CD4-positive, alpha-beta memory T cell (primary cell): ENCODE measurements around the gene FAM124B. TPM values are rescaled to one million over a fixed set of nuclear protein-coding genes. Genes with fewer than 3 reads are reported as not detected.

Source experiments
- CTCF ChIA-PET: fragments of 350-600 bp; sonication (Branson Sonifier 250); formaldehyde crosslinking; loops from one replicate; lab custom pipeline; 2021; ENCODE audit warnings: inconsistent platforms; ENCODE audit not compliant: partially characterized antibody; lab: Charles Lee
- POLR2A ChIA-PET: fragments of 350-600 bp; sonication (Branson Sonifier 250); formaldehyde crosslinking; loops from one replicate; lab custom pipeline; 2021; ENCODE audit not compliant: partially characterized antibody; lab: Charles Lee
- DNase-seq, 5 donors: peaks; one replicate each; pipeline versions ENCODE4 v3.0.0 to v3.0.0-alpha.2; 2020 to 2022; ENCODE audit warnings: mixed read lengths in 1 of 5
- H3K27ac ChIP-seq: one replicate; pipeline ENCODE4 v1.7.0; 2013; ENCODE audit warnings: low read depth, low read length
- H3K27me3 ChIP-seq: 2 replicates; pipeline ENCODE4 v1.7.0; 2013; ENCODE audit warnings: mild to moderate bottlenecking, low read length, moderate library complexity; ENCODE audit not compliant: insufficient read depth
- H3K36me3 ChIP-seq: 2 replicates; pipeline ENCODE4 v1.7.0; 2013; ENCODE audit warnings: mild to moderate bottlenecking, low read length, moderate library complexity; ENCODE audit not compliant: insufficient read depth
- H3K4me1 ChIP-seq: 2 replicates; pipeline ENCODE4 v1.7.0; 2013; ENCODE audit warnings: mild to moderate bottlenecking, low read length, moderate library complexity; ENCODE audit not compliant: insufficient read depth
- H3K4me3 ChIP-seq, 2 donors: one replicate each; pipeline ENCODE4 v1.7.0; 2013; ENCODE audit warnings: low read length in 2 of 2, mild to moderate bottlenecking in 1 of 2
- H3K9me3 ChIP-seq, 2 donors: one replicate each; pipeline ENCODE4 v1.7.0; 2013; ENCODE audit warnings: low read length in 2 of 2, control low read depth in 1 of 2; ENCODE audit not compliant: control insufficient read depth in 1 of 2
- H3K27ac Mint-ChIP-seq, 7 donors: one replicate each; pipeline ENCODE4 v1.8.0; 2020 to 2021; ENCODE audit warnings: mixed read lengths in 7 of 7, mild to moderate bottlenecking in 6 of 7, inconsistent platforms in 3 of 7, moderate library complexity in 3 of 7
- H3K27me3 Mint-ChIP-seq, 2 donors: one replicate each; pipeline ENCODE4 v1.8.0; 2020 to 2021; ENCODE audit warnings: mixed read lengths in 2 of 2
- H3K36me3 Mint-ChIP-seq, 2 donors: one replicate each; pipeline ENCODE4 v1.8.0; 2020 to 2021; ENCODE audit warnings: mixed read lengths in 2 of 2, inconsistent platforms in 1 of 2, mild to moderate bottlenecking in 1 of 2
- H3K4me1 Mint-ChIP-seq, 4 donors: one replicate each; pipeline ENCODE4 v1.8.0; 2020 to 2021; ENCODE audit warnings: mixed read lengths in 4 of 4, mild to moderate bottlenecking in 1 of 4
- H3K4me3 Mint-ChIP-seq, 8 donors: one replicate each; pipeline ENCODE4 v1.8.0; 2020 to 2021; ENCODE audit warnings: mixed read lengths in 8 of 8, mild to moderate bottlenecking in 7 of 8, moderate library complexity in 6 of 8, inconsistent platforms in 3 of 8
- H3K9me3 Mint-ChIP-seq, 8 donors: one replicate each; pipeline ENCODE4 v1.8.0; 2020 to 2021; ENCODE audit warnings: mixed read lengths in 8 of 8, mild to moderate bottlenecking in 5 of 8, inconsistent platforms in 3 of 8, moderate library complexity in 1 of 8
- intact Hi-C: fragments of 100-400 bp; cut with micrococcal nuclease; formaldehyde crosslinking; loops from one replicate; pipeline ENCODE4 v1.15.1; 2023
- polyA plus RNA-seq, 2 donors: library from polyadenylated mRNA; unstranded; fragments of 300-500 nt; fragmentation: Illumina TruSeq; gene quantifications; one replicate each; pipeline ENCODE4 v1.2.3, GENCODE V29; 2021
- total RNA-seq, 2 experiments: library from RNA; stranded (reverse); gene quantifications; one replicate each; pipeline ENCODE4 v1.2.3, GENCODE V29; 2021

FAM124B gene
- total and polyA plus RNA-seq, 4 experiments from 2014 or later = 0.15 to 1.2 (median 0.54) TPM

DNA sequence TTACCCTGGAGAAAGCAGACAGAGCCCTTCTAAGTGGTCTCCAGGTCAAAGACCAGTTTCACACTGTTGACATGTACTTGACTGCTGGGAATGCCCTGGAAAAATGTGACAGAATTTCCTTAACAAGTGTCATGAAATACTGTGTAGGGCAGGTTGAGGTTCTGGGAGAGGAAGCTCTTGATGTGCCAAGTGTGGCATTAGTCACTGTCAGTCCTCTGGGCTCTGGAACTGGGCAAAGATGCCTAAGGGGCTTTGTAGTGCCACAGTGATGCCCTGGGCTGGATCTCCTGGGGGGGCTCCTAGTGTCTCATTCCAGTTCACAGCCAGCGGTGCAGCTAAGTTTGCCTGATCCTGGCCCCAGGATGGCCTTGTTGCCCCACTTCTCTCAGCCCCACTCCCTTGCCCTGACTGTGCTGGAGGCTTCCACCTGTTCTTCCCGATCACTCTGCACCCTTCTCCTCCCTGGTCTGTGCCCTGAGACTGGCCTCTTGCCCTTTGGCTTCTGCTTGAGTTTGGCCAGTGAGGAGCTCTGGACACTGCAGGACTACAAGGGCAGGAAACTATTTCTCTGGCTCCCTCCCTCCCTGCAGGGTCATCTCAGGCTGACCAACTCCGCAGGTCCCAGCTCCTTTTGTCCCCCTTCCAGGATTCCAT, 27.0 kb upstream of the FAM124B start:
- ChIA-PET POLR2A (no interaction called here), CTCF (interaction anchor here (1.1 kb wide), 1 partner anchor 215 kb away, joined by 3 read pairs; no protein-coding TSS in a partner anchor)
- no peak for DNase-seq
- Histone ChIP-seq H3K27me3 (no peaks in the 10 kb centered on the region), H3K27ac (no peak overlapping the region), H3K36me3 (no peaks in the 10 kb centered on the region), H3K4me3 (no peak overlapping the region), H3K4me1 (no peaks in the 10 kb centered on the region), H3K9me3 (no peaks in the 10 kb centered on the region)
- Mint-ChIP-seq H3K9me3 (peaks cover 0 to 12% (median 9%) of the 10 kb centered on the region in 8 donors), H3K27ac (no peak overlapping the region), H3K4me1 (peaks cover 0 to 3% (median 0%) of the 10 kb centered on the region in 4 donors), H3K27me3 (peaks cover 7 to 13% of the 10 kb centered on the region in 2 donors), H3K36me3 (no peaks in the 10 kb centered on the region), H3K4me3 (no peak overlapping the region)
- intact Hi-C loops = no loop called here

- Histone ChIP-seq H3K9me3 (no peaks in the 10 kb centered on the region), H3K27ac (no peak overlapping the region), H3K4me1 (no peaks in the 10 kb centered on the region), H3K36me3 (no peaks in the 10 kb centered on the region), H3K4me3 (no peak overlapping the region), H3K27me3 (no peaks in the 10 kb centered on the region)
- H3K36me3 Mint-ChIP-seq = no peaks in the 10 kb centered on the region
- H3K27ac Mint-ChIP-seq = no peak overlapping the region
- peaks cover 0 to 3% (median 0%) of the 10 kb centered on the region in 4 donors for H3K4me1 Mint-ChIP-seq
- intact Hi-C loops = no loop called here
- H3K4me3 Mint-ChIP-seq = no peak overlapping the region
- H3K9me3 Mint-ChIP-seq = peaks cover 0 to 12% (median 8%) of the 10 kb centered on the region in 8 donors
- ChIA-PET CTCF (no interaction called here), POLR2A (no interaction called here)
- H3K27me3 Mint-ChIP-seq = peaks cover 6 to 8% of the 10 kb centered on the region in 2 donors
- DNase-seq = no peak
These were observed 25.6 kb upstream of the FAM124B start for GRCh38 chr2:224427471-224427870.

DNA sequence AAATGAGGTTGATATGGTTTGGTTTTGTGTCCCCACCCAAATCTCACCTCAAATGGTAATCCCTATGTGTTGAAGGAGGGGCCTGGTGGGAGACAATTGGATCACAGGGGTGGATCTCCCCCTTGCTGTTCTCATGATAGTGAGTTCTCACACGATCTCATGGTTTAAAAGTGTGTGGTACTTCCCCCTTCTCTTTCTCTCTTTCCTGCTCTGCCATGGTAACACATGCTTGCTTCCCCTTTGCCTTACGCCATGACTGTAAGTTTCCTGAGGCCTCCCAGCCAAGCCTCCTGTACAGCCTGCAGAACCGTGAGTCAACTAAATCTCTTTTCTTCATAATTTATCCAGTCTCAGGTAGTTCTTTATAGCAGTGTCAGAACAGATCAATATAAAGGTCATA, 24.7 kb upstream of the FAM124B start:
- no peaks in the 10 kb centered on the region for H3K4me1 Mint-ChIP-seq
- H3K4me3 Mint-ChIP-seq = no peak overlapping the region
- H3K27me3 Mint-ChIP-seq = peaks cover 2 to 5% of the 10 kb centered on the region in 2 donors
- H3K27ac Mint-ChIP-seq = no peak overlapping the region
- ChIA-PET CTCF (no interaction called here), POLR2A (no interaction called here)
- Histone ChIP-seq H3K36me3 (no peaks in the 10 kb centered on the region), H3K9me3 (no peaks in the 10 kb centered on the region), H3K4me3 (no peak overlapping the region), H3K27me3 (no peaks in the 10 kb centered on the region), H3K27ac (no peak overlapping the region), H3K4me1 (no peaks in the 10 kb centered on the region)
- intact Hi-C loops = no loop called here
- no peak for DNase-seq
- H3K36me3 Mint-ChIP-seq = no peaks in the 10 kb centered on the region
- peaks cover 0 to 12% (median 9%) of the 10 kb centered on the region in 8 donors for H3K9me3 Mint-ChIP-seq

DNA sequence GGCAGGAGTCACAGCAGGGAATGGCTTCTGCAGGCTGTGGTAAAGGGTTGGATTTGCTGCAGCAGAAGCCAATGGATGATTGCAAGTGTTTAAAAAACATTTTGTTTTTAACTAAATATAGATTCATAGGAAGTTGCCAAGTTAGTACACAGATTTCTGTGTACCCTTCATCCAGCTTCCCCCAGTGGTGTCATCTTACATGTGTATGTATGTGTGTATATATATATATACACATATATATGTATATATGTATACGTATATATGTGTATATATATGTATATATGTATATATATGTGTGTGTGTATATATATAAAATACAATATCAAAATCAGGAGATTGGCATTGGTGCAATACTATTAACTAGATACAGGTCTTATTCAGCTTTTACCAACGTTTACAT, 19.2 kb upstream of the FAM124B start:
- H3K27me3 Mint-ChIP-seq = peaks cover 12% of the 10 kb centered on the region in 2 donors
- DNase-seq = no peak

DNA sequence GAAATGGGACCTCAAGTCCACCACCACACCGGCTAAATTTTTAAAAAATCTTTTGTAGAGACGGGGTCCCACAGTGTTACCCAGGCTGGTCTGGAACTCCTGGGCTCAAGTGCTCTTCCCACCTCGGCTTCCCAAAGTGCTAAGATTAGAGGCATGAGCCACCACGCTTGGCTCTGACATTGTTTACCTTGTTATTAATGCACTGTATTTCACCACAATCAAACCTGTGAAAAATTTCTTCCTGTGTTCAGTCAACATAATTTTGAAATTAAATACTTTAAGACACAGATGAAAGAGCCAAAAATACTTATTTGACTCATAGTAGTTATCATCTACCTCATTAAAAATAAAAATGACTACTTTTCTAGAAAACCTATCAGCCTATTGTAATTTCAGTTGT, 16.0 kb upstream of the FAM124B start:
- H3K27me3 Mint-ChIP-seq = peaks cover 8 to 14% of the 10 kb centered on the region in 2 donors
- ChIA-PET CTCF (no interaction called here), POLR2A (no interaction called here)
- intact Hi-C loops = no loop called here
- no peaks in the 10 kb centered on the region for H3K4me1 Mint-ChIP-seq
- no peaks in the 10 kb centered on the region for H3K27me3 ChIP-seq
- no peak overlapping the region for H3K27ac Mint-ChIP-seq
- H3K36me3 Mint-ChIP-seq = no peaks in the 10 kb centered on the region
- H3K9me3 ChIP-seq = no peaks in the 10 kb centered on the region
- peaks cover 0 to 6% (median 4%) of the 10 kb centered on the region in 8 donors for H3K9me3 Mint-ChIP-seq
- no peak overlapping the region for H3K4me3 Mint-ChIP-seq
- no peak overlapping the region for H3K27ac ChIP-seq
- no peak for DNase-seq
- H3K4me3 ChIP-seq = no peak overlapping the region
- H3K36me3 ChIP-seq = no peaks in the 10 kb centered on the region
- no peaks in the 10 kb centered on the region for H3K4me1 ChIP-seq

More for the DNA sequence above, 19.2 kb upstream of the FAM124B start:
- no peaks in the 10 kb centered on the region for H3K27me3 ChIP-seq
- POLR2A ChIA-PET = no interaction called here
- Mint-ChIP-seq H3K9me3 (peaks cover 0 to 13% (median 6%) of the 10 kb centered on the region in 8 donors), H3K4me3 (no peak overlapping the region), H3K27ac (no peak overlapping the region), H3K4me1 (no peaks in the 10 kb centered on the region), H3K36me3 (no peaks in the 10 kb centered on the region)
- intact Hi-C loops = no loop called here
- H3K4me1 ChIP-seq = no peaks in the 10 kb centered on the region
- H3K36me3 ChIP-seq = no peaks in the 10 kb centered on the region
- CTCF ChIA-PET = no interaction called here
- H3K4me3 ChIP-seq = no peak overlapping the region
- H3K9me3 ChIP-seq = no peaks in the 10 kb centered on the region
- H3K27ac ChIP-seq = no peak overlapping the region

DNA sequence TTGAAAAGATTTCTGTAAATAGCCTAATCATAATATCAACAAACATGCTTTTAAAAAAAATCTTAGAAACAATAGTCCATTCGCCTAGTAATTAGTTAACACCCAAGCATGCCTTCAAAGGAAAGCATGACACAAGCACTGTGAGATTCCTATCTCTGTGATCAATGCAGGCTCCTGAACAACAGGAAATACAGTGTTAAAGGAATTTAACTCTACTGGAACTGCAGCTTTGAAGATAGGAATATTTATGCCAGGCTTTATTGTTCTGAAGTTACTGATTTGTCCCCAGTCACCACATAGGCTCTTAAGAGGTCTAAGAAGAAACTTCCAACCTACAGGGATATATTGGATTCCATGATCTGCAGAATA, 15.4 kb upstream of the FAM124B start:
- Mint-ChIP-seq H3K9me3 (peaks cover 0 to 6% (median 4%) of the 10 kb centered on the region in 8 donors), H3K4me1 (no peaks in the 10 kb centered on the region), H3K36me3 (no peaks in the 10 kb centered on the region), H3K27ac (no peak overlapping the region), H3K27me3 (peaks cover 8 to 14% of the 10 kb centered on the region in 2 donors), H3K4me3 (no peak overlapping the region)
- intact Hi-C loops = no loop called here
- Histone ChIP-seq H3K9me3 (no peaks in the 10 kb centered on the region), H3K27me3 (no peaks in the 10 kb centered on the region), H3K4me3 (no peak overlapping the region), H3K4me1 (no peaks in the 10 kb centered on the region), H3K36me3 (no peaks in the 10 kb centered on the region), H3K27ac (no peak overlapping the region)
- DNase-seq = no peak
- POLR2A ChIA-PET = no interaction called here
- CTCF ChIA-PET = no interaction called here

DNA sequence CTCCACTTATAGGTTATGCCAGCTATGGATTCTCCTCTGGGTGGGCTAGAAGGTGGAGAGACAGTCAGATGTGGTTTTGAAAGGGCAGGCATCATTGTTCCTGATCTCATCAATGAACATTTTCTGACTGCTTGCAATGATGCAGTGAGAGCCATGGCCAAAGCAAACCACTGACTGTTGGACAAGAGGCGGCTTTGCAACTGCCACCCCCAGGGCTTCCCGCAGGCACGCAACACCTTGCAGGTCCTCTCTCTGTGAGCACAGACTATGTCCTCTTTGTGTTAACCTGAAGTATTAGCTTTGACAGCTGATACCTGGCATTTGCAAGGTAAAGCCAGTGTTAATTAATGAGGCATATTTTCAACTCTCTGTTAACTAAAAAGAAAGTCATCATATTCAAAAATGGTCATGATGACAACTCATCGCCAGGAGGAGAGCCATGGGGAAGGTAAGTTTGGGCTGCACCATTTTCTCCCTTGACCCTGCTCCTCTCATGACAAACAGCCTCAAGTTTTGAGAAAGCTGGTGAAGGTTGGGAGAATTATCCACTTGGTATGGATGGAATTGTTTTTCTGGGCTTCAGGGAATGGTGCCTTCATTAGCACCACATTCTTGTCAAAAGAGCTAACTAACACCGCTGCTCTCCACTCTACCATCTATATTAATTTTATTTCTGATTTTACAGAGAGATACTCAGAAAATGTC, 14.9 kb upstream of the FAM124B start:
- Histone ChIP-seq H3K27me3 (no peaks in the 10 kb centered on the region), H3K36me3 (no peaks in the 10 kb centered on the region), H3K9me3 (no peaks in the 10 kb centered on the region), H3K27ac (no peak overlapping the region), H3K4me1 (no peaks in the 10 kb centered on the region), H3K4me3 (no peak overlapping the region)
- H3K4me3 Mint-ChIP-seq = no peak overlapping the region
- DNase-seq = no peak
- ChIA-PET CTCF (no interaction called here), POLR2A (no interaction called here)
- no peaks in the 10 kb centered on the region for H3K36me3 Mint-ChIP-seq
- intact Hi-C loops = no loop called here
- no peak overlapping the region for H3K27ac Mint-ChIP-seq
- no peaks in the 10 kb centered on the region for H3K4me1 Mint-ChIP-seq
- peaks cover 0 to 6% (median 4%) of the 10 kb centered on the region in 8 donors for H3K9me3 Mint-ChIP-seq
- peaks cover 6 to 14% of the 10 kb centered on the region in 2 donors for H3K27me3 Mint-ChIP-seq
